ENCODE measurements around the gene TMEM204. TPM values are rescaled to one million over a fixed set of nuclear protein-coding genes. Genes with fewer than 3 reads are reported as not detected.
A peak's percentile ranks its signal among the peaks of the same experiment; 100 is the strongest.

Gene TMEM204
- total RNA-seq, 4 donors from 2014 or later = 9.4 to 22.5 (median 13.3) TPM

- intact Hi-C loops (cut with DNase I; ENCODE audit: low total_unique reads) = no loop called here
- Histone ChIP-seq H3K4me1 (peaks cover 0 to 4% (median 0%) of the 10 kb centered on the region in 4 donors), H3K36me3 (peaks cover 0 to 12% (median 0%) of the 10 kb centered on the region in 4 donors), H3K4me3 (no peak overlapping the region), H3K27me3 (no peaks in the 10 kb centered on the region), H3K27ac (peak overlapping the region; percentile 16 to 60 (median 30)), H3K9me3 (no peaks in the 10 kb centered on the region)
- in situ Hi-C loops (cut with MboI; ENCODE audit: low pct_ligation_motif_present in 1 of 4, low pct_unique_long_range_greater_than_20kb in 1 of 4, low sequenced_read_pairs in 3 of 4) = no loop called here
- peak; percentile 31 for DNase-seq
- 53% methylated on average over 6 of the region's 6 CpGs; no CpG with 5 or more reads in 1 of the 2 donors for WGBS, 2 donors (ENCODE audit: low coverage in 1 of 2)
- TF ChIP-seq POLR2A (IDR thresholded peaks at IDR 0.05) = no peak
- no peak for TF ChIP-seq EP300 (IDR thresholded peaks at IDR 0.05; ENCODE audit: low read depth)
- no peak for TF ChIP-seq CTCF (IDR thresholded peaks at IDR 0.05)
- TF ChIP-seq POLR2AphosphoS5 (IDR thresholded peaks at IDR 0.05) = no peak
These were observed 47.5 kb downstream of the TMEM204 start for GRCh38 chr16:1580956-1581355.

GRCh38 chr16:1581804-1582203 lies 48.3 kb downstream of the TMEM204 start:
- in situ Hi-C loops (cut with MboI; ENCODE audit: low pct_ligation_motif_present in 1 of 4, low pct_unique_long_range_greater_than_20kb in 1 of 4, low sequenced_read_pairs in 3 of 4) (no loop called here), intact Hi-C loops (cut with DNase I; ENCODE audit: low total_unique reads) (no loop called here)
- no peak for TF ChIP-seq EP300 (IDR thresholded peaks at IDR 0.05; ENCODE audit: low read depth)
- WGBS, 2 donors (ENCODE audit: low coverage in 1 of 2) = 85 to 91% methylated on average over 9 of the region's 9 CpGs
- no peak overlapping the region for H3K27ac ChIP-seq
- H3K36me3 ChIP-seq = peaks cover 0 to 12% (median 0%) of the 10 kb centered on the region in 4 donors
- no peak overlapping the region for H3K4me3 ChIP-seq
- peaks cover 0 to 4% (median 0%) of the 10 kb centered on the region in 4 donors for H3K4me1 ChIP-seq
- H3K27me3 ChIP-seq = no peaks in the 10 kb centered on the region
- H3K9me3 ChIP-seq = no peaks in the 10 kb centered on the region
- DNase-seq = no peak

GRCh38 chr16:1583180-1583579 lies 49.7 kb downstream of the TMEM204 start:
- WGBS, 2 donors (ENCODE audit: low coverage in 1 of 2) = 91 to 92% methylated on average over 10 to 15 of the region's 15 CpGs
- H3K4me1 ChIP-seq = peaks cover 0 to 4% (median 0%) of the 10 kb centered on the region in 4 donors
- peaks cover 0 to 12% (median 0%) of the 10 kb centered on the region in 4 donors for H3K36me3 ChIP-seq
- H3K9me3 ChIP-seq = no peaks in the 10 kb centered on the region
- in situ Hi-C loops (cut with MboI; ENCODE audit: low pct_ligation_motif_present in 1 of 4, low pct_unique_long_range_greater_than_20kb in 1 of 4, low sequenced_read_pairs in 3 of 4) (no loop called here), intact Hi-C loops (cut with DNase I; ENCODE audit: low total_unique reads) (no loop called here)
- H3K27ac ChIP-seq = no peak overlapping the region
- H3K27me3 ChIP-seq = no peaks in the 10 kb centered on the region
- no peak overlapping the region for H3K4me3 ChIP-seq
- TF ChIP-seq EP300 (IDR thresholded peaks at IDR 0.05; ENCODE audit: low read depth) (no peak), POLR2AphosphoS5 (IDR thresholded peaks at IDR 0.05) (no peak), CTCF (IDR thresholded peaks at IDR 0.05) (no peak), POLR2A (IDR thresholded peaks at IDR 0.05) (no peak)
- DNase-seq = no peak

- DNase-seq = no peak
- Histone ChIP-seq H3K27ac (no peak overlapping the region), H3K4me1 (peaks cover 0 to 4% (median 0%) of the 10 kb centered on the region in 4 donors), H3K9me3 (no peaks in the 10 kb centered on the region), H3K27me3 (no peaks in the 10 kb centered on the region), H3K36me3 (peaks cover 0 to 6% (median 0%) of the 10 kb centered on the region in 4 donors), H3K4me3 (no peak overlapping the region)
- in situ Hi-C loops (cut with MboI; ENCODE audit: low pct_ligation_motif_present in 1 of 4, low pct_unique_long_range_greater_than_20kb in 1 of 4, low sequenced_read_pairs in 3 of 4) (no loop called here), intact Hi-C loops (cut with DNase I; ENCODE audit: low total_unique reads) (no loop called here)
- WGBS, 2 donors (ENCODE audit: low coverage in 1 of 2) = 81 to 83% methylated on average over 8 of the region's 8 CpGs
- no peak for TF ChIP-seq POLR2A (IDR thresholded peaks at IDR 0.05)
- no peak for TF ChIP-seq CTCF (IDR thresholded peaks at IDR 0.05)
- TF ChIP-seq EP300 (IDR thresholded peaks at IDR 0.05; ENCODE audit: low read depth) = no peak
- no peak for TF ChIP-seq POLR2AphosphoS5 (IDR thresholded peaks at IDR 0.05)
These were observed 51.5 kb downstream of the TMEM204 start for GRCh38 chr16:1584926-1585484.

- TF ChIP-seq POLR2AphosphoS5 (IDR thresholded peaks at IDR 0.05) = no peak
- no peak for TF ChIP-seq CTCF (IDR thresholded peaks at IDR 0.05)
- no peak for TF ChIP-seq EP300 (IDR thresholded peaks at IDR 0.05; ENCODE audit: low read depth)
- no peak for TF ChIP-seq POLR2A (IDR thresholded peaks at IDR 0.05)
- Histone ChIP-seq H3K36me3 (no peaks in the 10 kb centered on the region), H3K4me1 (no peaks in the 10 kb centered on the region), H3K27ac (no peak overlapping the region), H3K4me3 (no peak overlapping the region), H3K9me3 (no peaks in the 10 kb centered on the region), H3K27me3 (no peaks in the 10 kb centered on the region)
- intact Hi-C loops (cut with DNase I; ENCODE audit: low total_unique reads) (no loop called here), in situ Hi-C loops (cut with MboI; ENCODE audit: low pct_ligation_motif_present in 1 of 4, low pct_unique_long_range_greater_than_20kb in 1 of 4, low sequenced_read_pairs in 3 of 4) (no loop called here)
- 95 to 100% methylated on average over 2 to 6 of the region's 6 CpGs for WGBS, 2 donors (ENCODE audit: low coverage in 1 of 2)
- no peak for DNase-seq
These were observed 56.9 kb downstream of the TMEM204 start for GRCh38 chr16:1590366-1590765.

Measured in transverse colon (tissue), 4 donors.